ENCODE data around the gene CPLANE2. TPM values are rescaled to one million over a fixed set of nuclear protein-coding genes. Genes with fewer than 3 reads are reported as not detected.

The CPLANE2 gene
- total RNA-seq, 1 donor from 2014 or later, result 12.3 TPM

DNA sequence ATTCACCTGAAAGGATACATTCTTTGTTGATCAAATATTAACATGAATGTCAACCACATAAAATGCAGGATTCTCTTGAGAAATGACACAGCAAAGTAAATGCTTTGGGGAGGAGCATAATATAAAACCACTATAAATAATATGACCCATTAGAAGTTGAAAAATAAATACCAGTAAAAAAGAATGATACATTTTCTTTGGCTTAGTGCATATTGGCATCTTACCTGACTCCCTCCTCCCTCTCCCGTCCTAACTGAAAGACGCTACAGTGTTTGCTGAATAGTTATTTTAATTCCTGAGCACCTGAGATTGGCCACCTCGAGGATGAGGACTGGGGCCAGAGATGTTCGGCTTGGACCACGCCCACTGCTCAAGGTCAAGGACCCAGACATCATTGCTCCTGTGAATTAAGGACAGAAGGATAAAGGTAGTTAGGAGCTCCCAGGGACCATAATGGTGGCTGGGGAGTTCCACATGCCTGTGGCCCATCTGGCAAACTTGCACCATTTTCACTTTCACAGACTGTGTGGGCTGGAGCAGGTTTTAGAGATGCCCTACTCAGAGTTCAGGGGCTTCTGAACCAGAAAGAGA, 16.4 kb upstream of the CPLANE2 start:
- TF ChIP-seq, protein P1, sequence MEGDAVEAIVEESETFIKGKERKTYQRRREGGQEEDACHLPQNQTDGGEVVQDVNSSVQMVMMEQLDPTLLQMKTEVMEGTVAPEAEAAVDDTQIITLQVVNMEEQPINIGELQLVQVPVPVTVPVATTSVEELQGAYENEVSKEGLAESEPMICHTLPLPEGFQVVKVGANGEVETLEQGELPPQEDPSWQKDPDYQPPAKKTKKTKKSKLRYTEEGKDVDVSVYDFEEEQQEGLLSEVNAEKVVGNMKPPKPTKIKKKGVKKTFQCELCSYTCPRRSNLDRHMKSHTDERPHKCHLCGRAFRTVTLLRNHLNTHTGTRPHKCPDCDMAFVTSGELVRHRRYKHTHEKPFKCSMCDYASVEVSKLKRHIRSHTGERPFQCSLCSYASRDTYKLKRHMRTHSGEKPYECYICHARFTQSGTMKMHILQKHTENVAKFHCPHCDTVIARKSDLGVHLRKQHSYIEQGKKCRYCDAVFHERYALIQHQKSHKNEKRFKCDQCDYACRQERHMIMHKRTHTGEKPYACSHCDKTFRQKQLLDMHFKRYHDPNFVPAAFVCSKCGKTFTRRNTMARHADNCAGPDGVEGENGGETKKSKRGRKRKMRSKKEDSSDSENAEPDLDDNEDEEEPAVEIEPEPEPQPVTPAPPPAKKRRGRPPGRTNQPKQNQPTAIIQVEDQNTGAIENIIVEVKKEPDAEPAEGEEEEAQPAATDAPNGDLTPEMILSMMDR (IDR thresholded peaks at IDR 0.05), result no peak
- Mint-ChIP-seq H3K27ac (ENCODE audit: unreplicated experiment) (no peak overlapping the region), H3K4me1 (ENCODE audit: low read depth) (peaks cover 35% of the 10 kb centered on the region), H3K36me3 (ENCODE audit: low read depth) (peaks cover 24% of the 10 kb centered on the region), H3K4me3 (ENCODE audit: unreplicated experiment) (no peak overlapping the region), H3K9me3 (ENCODE audit: low read depth) (no peaks in the 10 kb centered on the region), H3K27me3 (ENCODE audit: low read depth) (no peaks in the 10 kb centered on the region)
- DNase-seq (ENCODE audit: low spot score), result no peak

DNA sequence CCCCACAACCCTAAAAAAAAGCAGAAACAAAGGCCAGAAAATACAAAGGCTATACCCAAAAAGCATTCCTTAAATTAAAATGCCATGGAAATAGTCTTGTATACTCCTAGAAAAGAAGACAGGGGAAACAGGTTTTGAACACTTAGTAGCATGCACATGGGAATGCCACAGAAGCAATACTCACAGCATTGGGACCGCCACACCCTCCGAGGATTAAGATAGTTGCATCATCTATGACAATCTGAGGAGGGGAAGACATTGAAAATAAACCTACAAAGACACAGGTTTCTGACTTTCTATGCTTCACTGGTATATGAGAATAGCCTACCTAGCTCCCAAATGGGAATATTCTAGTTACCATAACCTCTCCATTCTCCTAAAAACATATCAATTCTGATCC, 15.9 kb upstream of the CPLANE2 start:
- DNase-seq (ENCODE audit: low spot score), result no peak
- Mint-ChIP-seq H3K27ac (ENCODE audit: unreplicated experiment) (no peak overlapping the region), H3K27me3 (ENCODE audit: low read depth) (no peaks in the 10 kb centered on the region), H3K36me3 (ENCODE audit: low read depth) (peaks cover 24% of the 10 kb centered on the region), H3K9me3 (ENCODE audit: low read depth) (no peaks in the 10 kb centered on the region), H3K4me3 (ENCODE audit: unreplicated experiment) (no peak overlapping the region), H3K4me1 (ENCODE audit: low read depth) (peaks cover 40% of the 10 kb centered on the region)
- TF ChIP-seq, protein P1 (IDR thresholded peaks at IDR 0.05), result no peak

DNA sequence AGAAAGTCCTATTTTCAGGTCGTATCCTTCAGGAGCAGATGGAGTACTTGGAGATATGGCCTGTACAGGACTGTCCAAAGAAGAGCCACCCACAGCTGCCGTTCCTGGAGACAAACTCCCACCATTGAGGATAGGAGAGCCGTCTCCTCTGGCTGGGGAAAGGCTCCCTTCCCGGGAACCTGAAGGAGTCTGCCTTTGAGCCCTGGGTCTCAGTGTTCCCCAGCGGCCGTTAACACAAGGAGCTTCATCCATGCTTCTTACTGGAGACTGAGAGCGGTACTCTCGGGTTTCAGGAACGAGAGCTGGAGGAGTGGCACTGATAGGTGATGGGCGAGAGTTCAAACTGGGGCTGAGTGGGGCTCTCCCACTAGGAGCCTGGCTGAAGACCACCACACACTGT, 14.4 kb upstream of the CPLANE2 start:
- no peaks in the 10 kb centered on the region for H3K27me3 Mint-ChIP-seq (ENCODE audit: low read depth)
- DNase-seq (ENCODE audit: low spot score), result peak; percentile 24
- no peaks in the 10 kb centered on the region for H3K9me3 Mint-ChIP-seq (ENCODE audit: low read depth)
- TF ChIP-seq, protein P1 (IDR thresholded peaks at IDR 0.05), result no peak
- peaks cover 27% of the 10 kb centered on the region for H3K36me3 Mint-ChIP-seq (ENCODE audit: low read depth)
- peaks cover 46% of the 10 kb centered on the region for H3K4me1 Mint-ChIP-seq (ENCODE audit: low read depth)
- no peak overlapping the region for H3K27ac Mint-ChIP-seq (ENCODE audit: unreplicated experiment)
- H3K4me3 Mint-ChIP-seq (ENCODE audit: unreplicated experiment), result no peak overlapping the region

DNA sequence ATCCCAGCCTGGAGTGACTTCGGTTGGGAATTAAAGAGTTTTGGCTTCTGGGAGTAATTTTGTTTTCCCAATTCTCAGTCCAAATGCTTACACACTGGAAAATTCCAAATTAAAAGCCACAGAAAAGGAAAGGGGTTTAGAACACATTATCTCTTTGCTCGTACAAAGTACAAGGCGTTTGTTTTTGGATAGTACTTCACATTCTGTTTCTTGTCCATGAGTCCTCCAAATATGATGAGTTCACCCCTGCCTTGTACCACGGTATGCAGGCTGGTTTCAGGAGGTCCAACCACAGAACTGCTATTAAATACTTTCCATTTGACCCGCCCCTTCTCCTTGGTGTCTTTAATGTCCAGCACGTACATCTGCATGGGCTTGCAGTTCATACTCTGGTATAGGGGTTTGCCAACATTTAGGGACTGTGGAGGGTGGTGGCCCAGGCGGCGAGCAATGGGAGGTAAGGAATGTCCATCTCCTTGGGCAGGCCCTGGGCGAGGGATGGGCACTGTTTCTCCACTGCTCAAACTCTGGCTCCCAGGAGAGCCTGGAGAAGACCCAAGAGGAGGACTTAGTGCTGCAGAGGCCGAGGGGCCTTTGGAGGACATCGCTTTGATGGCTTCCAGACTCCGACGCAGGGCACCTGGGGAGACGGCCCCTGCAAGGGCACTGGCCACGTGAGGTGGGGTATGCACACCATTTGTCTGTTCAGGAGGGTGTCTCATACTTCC, 13.7 kb upstream of the CPLANE2 start:
- Mint-ChIP-seq H3K4me1 (ENCODE audit: low read depth) (peaks cover 46% of the 10 kb centered on the region), H3K36me3 (ENCODE audit: low read depth) (peaks cover 26% of the 10 kb centered on the region), H3K4me3 (ENCODE audit: unreplicated experiment) (no peak overlapping the region), H3K27me3 (ENCODE audit: low read depth) (no peaks in the 10 kb centered on the region), H3K9me3 (ENCODE audit: low read depth) (no peaks in the 10 kb centered on the region), H3K27ac (ENCODE audit: unreplicated experiment) (peak overlapping the region; percentile 59)
- DNase-seq (ENCODE audit: low spot score), result peak; percentile 59
- TF ChIP-seq, protein P1 (IDR thresholded peaks at IDR 0.05), result no peak

DNA sequence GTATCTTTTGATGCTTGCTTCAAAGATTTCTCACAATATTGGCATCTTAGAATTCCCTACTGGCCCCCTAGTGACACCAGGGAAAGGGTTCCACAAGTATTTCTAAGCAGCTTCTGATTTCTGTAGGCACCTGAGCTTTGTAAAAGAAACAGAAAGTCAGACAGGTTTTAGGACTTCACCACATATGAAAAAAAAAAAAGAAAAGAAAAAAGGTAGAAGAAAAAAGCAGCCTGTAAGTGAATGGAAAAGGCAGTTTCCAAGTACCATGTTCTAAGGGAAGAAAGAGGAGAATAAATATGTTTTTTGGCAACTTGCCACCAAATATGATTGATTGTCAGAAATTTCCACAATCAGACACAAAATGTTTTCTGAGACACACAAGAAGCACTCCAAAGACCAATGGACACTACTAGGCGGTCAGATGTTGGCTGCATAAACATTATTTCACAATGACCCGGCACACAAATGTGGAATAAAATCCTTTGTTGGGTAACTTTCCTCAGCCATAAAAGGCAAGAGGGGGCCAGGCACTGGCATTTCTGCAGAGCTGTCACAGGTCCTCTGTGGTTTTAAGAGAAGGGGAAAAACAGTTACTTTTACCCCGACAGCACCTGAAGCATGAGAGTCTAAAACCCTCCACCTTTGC, 12.7 kb upstream of the CPLANE2 start:
- H3K4me1 Mint-ChIP-seq (ENCODE audit: low read depth), result peaks cover 46% of the 10 kb centered on the region
- H3K27ac Mint-ChIP-seq (ENCODE audit: unreplicated experiment), result peak overlapping the region; percentile 95
- no peaks in the 10 kb centered on the region for H3K27me3 Mint-ChIP-seq (ENCODE audit: low read depth)
- peaks cover 22% of the 10 kb centered on the region for H3K36me3 Mint-ChIP-seq (ENCODE audit: low read depth)
- TF ChIP-seq, protein P1 (IDR thresholded peaks at IDR 0.05), result peak; percentile 35
- H3K9me3 Mint-ChIP-seq (ENCODE audit: low read depth), result no peaks in the 10 kb centered on the region
- no peak overlapping the region for H3K4me3 Mint-ChIP-seq (ENCODE audit: unreplicated experiment)
- DNase-seq (ENCODE audit: low spot score), result no peak

Data from chondrocyte (in vitro differentiated cells).